DMS153 treated with DMSO at 0.1 percent for 48 hours (cell line): Measurements from ENCODE around the gene TXNDC15.
"Not testable (repeated sequence)": the region's sequence is repeated elsewhere in the genome, so short reads cannot be mapped to it uniquely, and the experiment has no call there.

Experiments
- DNase-seq: peaks from one replicate; lab custom pipeline; 2025; ENCODE audit not compliant: unreplicated experiment; lab: John Stamatoyannopoulos, UW

Gene TXNDC15

GRCh38 chr5:134873987-134874830 lies at the start of gene TXNDC15:
TXNDC15 (plus strand) TSS chr5:134874371; CDS start chr5:134874428, 57 bp downstream.
- DNase-seq, result peak; percentile 32

GRCh38 chr5:134824681-134825080 lies 49.5 kb upstream of the TXNDC15 start:
- DNase-seq, result no peak

DNA sequence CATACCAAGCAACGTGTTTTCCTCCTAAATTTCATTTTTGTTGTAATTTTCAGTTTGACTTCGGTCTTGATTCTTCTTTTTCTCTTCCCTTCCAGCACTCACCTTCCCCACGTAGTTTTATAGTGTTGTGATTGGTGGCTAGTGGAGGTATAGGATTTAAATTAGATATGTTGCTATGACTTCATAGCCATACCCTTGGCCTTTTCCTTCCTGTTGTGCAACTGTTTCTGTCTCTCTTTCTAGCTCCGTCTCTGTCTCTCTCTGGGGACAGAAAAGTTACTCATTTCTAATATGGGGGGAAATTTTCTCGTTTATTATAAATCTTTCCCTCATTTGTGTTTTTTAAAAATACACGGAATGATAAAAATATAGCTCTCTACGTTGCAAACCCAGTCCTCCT lies 49.0 kb upstream of the TXNDC15 start:
- DNase-seq, result no peak

GRCh38 chr5:134833340-134834032 lies 40.7 kb upstream of the TXNDC15 start:
- DNase-seq, result no peak

DNA sequence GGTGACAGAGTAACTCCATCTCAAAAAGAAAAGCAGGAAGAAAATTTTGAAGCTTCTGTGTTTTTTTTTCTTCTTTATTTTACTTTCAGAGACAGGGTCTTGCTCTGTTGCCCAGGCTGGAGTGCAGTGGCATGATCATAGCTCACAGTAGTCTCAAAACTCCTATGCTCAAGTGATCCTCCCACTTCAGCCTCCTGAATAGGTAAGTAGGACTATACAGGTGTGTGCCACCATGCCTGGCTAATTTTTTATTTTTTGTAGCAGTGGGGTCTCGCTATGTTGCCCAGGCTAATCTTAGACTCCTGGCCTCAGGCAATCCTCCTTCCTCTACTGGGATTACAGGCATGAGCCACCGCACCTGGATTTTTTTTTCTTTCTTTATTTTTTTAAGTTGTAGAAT lies 38.5 kb upstream of the TXNDC15 start:
- no peak for DNase-seq

GRCh38 chr5:134837530-134838181 lies 36.5 kb upstream of the TXNDC15 start:
- DNase-seq, result no peak

DNA sequence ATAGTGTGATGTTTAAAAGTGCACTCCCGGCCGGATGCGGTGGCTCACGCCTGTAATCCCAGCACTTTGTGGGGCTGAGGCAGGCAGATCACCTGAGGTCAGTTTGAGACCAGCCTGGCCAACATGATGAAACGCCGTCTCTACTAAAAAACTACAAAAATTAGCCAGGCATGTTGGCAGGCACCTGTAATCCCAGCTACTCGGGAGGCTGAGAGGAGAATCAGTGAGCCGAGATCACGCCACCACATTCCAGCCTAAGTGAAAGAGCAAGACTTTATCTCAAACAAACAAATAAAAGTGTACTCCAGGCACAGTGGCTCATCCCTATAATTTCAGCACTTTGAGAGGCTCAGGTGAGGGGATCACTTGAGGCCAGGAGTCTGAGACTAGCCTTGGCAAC lies 35.8 kb upstream of the TXNDC15 start:
- not testable (repeated sequence) for DNase-seq

DNA sequence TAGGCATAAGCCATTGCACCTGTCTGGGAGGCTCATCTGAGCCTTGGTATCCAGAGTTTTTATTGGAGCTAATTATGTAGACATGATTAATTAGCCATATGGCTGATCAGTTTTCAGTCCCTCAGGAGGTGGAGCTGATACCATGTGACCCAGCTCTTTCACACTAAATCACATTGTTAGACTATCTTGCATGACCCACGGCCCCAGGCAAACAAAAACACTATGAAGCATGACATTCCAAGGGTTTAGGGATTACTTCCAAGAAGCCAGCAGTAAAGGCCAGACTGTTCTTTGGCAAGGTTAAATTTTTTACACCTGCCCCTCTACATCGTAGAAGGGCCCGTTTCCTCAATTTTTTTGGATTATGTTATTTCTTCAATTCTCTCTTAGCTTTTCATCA lies 33.4 kb upstream of the TXNDC15 start:
- no peak for DNase-seq

GRCh38 chr5:134844252-134844651 lies 29.9 kb upstream of the TXNDC15 start:
- DNase-seq, result no peak

- no peak for DNase-seq
Observed at GRCh38 chr5:134845335-134845851, 28.8 kb upstream of the TXNDC15 start.

- peak; percentile 28 for DNase-seq
Observed at GRCh38 chr5:134845852-134846640, 28.1 kb upstream of the TXNDC15 start, which contains the start of gene C5orf24. C5orf24 (plus strand) TSS chr5:134845968; CDS start chr5:134854901, 8,933 bp downstream.

GRCh38 chr5:134846641-134846960 lies 27.6 kb upstream of the TXNDC15 start:
- no peak for DNase-seq

DNA sequence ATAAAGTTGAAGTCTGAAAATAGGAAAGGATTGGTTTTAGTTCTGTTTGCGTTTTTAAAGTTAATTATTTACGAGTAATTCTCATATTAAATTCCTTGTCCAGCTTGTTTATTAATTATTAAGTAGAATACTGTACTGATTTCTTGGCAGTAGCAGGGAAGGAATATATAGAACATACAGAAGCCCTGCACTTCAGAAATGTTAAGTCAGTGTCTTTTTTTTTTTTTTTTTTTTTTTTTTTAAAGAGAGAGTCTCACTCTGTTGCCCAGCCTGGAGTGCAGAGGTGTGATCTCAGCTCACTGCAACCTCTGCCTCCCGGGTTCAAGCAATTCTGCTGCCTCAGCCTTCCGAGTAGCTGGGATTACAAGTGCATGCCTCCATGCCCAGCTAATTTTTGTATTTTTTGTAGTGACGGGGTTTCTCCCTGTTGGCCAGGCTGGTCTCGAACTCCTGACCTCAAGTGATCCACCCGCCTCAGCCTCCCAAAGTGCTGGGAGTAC lies 24.7 kb upstream of the TXNDC15 start:
- not testable (repeated sequence) for DNase-seq

DNA sequence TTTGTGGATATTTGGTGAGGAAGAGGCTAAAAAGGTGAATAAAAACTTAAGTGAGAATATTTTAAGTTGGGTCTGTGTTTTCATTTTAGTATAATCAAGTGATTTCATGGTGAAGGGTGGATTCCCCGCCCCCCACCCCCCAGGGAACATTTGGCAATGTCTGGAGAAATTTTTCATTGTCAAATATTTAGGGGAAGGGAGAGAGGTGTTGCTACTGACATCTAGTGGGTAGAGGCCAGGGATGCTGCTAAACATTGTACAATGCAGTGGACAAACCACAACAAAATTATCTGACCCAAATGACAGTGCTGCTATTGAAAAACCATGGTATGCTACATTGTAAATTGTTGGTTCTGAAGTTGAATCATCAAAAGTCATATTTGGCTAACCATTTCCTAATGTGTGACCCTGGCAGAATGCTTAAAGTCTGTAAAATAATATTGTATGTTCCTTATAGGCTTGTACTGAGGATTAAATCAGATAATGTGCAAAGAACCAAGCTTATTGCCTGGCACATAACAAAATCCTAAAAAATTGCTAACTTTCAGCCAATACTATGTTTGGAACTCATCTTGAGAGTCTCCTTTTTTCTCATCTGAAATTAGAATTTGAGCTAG lies 22.8 kb upstream of the TXNDC15 start:
- DNase-seq, result no peak

GRCh38 chr5:134856465-134856864 lies 17.7 kb upstream of the TXNDC15 start:
- DNase-seq, result not testable (repeated sequence)

GRCh38 chr5:134857401-134857800 lies 16.8 kb upstream of the TXNDC15 start:
- no peak for DNase-seq

DNA sequence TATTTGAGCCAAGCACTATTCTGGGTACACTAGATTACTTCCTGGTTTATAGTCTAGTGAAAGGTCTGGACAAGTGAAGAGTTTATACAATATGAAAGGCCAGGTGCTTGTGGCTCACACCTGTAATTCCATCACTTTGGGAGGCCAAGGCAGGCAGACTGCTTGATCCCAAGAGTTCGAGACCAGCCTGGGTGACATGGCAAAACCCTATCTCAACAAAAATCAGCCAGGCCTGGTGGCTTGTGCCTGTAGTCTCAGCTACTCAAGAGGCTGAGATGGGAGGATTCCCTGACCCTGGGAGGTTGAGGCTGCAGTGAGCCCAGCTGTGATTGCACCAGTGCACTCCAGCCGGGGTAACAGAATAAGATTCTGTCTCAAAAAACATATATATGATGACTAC lies 9.5 kb upstream of the TXNDC15 start:
- DNase-seq, result no peak

GRCh38 chr5:134873494-134873893 lies 677 bp upstream of the TXNDC15 start:
- no peak for DNase-seq

- DNase-seq, result no peak
Observed at GRCh38 chr5:134874831-134875655, 872 bp downstream of the TXNDC15 start.
